GM23338 (cell line): ENCODE data around the gene POLA2. TPM values are rescaled to one million over a fixed set of nuclear protein-coding genes. Genes with fewer than 3 reads are reported as not detected.

Experiments used
- ATAC-seq: fragments of 200-7000 bp; cut with Tn5 transposase; 3 replicates; pipeline ENCODE4 v1.9.1; 2020
- DNase-seq: peaks from one replicate; pipeline ENCODE4 v3.0.0-alpha.2; 2015; ENCODE audit warnings: low spot score
- H2AFZ ChIP-seq: fragments of 200-600 bp; sonication (generic); 2 replicates; pipeline ENCODE4 v1.8.0; 2016; ENCODE audit warnings: antibody characterized with exemption, mild to moderate bottlenecking, moderate library complexity
- H3F3A ChIP-seq: fragments of 200-600 bp; sonication (generic); replicated peaks from 2 replicates; pipeline ENCODE4 v1.8.0; 2017; ENCODE audit warnings: antibody characterized with exemption, mixed run types, low read depth
- H3K27ac ChIP-seq: fragments of 200-600 bp; sonication (generic); 2 replicates; pipeline ENCODE4 v1.6.1; 2016; ENCODE audit warnings: low read depth
- H3K27me3 ChIP-seq: fragments of 200-600 bp; sonication (generic); 2 replicates; pipeline ENCODE4 v1.8.0; 2016; ENCODE audit warnings: mild to moderate bottlenecking, mixed run types, moderate library complexity; ENCODE audit not compliant: insufficient read depth
- H3K36me3 ChIP-seq: fragments of 200-600 bp; sonication (generic); 2 replicates; pipeline ENCODE4 v1.8.0; 2016; ENCODE audit warnings: mild to moderate bottlenecking; ENCODE audit not compliant: insufficient read depth
- H3K4me1 ChIP-seq: fragments of 200-600 bp; sonication (generic); 2 replicates; pipeline ENCODE4 v1.8.0; 2016; ENCODE audit warnings: mild to moderate bottlenecking, moderate library complexity; ENCODE audit not compliant: insufficient read depth
- H3K4me2 ChIP-seq: fragments of 200-600 bp; sonication (generic); 2 replicates; pipeline ENCODE4 v1.7.1; 2017; ENCODE audit warnings: mixed run types
- H3K4me3 ChIP-seq: fragments of 200-600 bp; sonication (generic); 2 replicates; pipeline ENCODE4 v1.6.1; 2016; ENCODE audit warnings: mixed run types
- H3K79me2 ChIP-seq: fragments of 200-600 bp; sonication (generic); replicated peaks from 2 replicates; pipeline ENCODE4 v1.8.0; 2017; ENCODE audit warnings: mild to moderate bottlenecking; ENCODE audit not compliant: insufficient read depth
- H3K9me2 ChIP-seq: fragments of 200-600 bp; sonication (generic); 2 replicates; pipeline ENCODE4 v1.8.0; 2017; ENCODE audit not compliant: insufficient read depth
- H4K20me1 ChIP-seq: fragments of 200-600 bp; sonication (generic); replicated peaks from 2 replicates; pipeline ENCODE4 v1.8.0; 2017; ENCODE audit warnings: mild to moderate bottlenecking; ENCODE audit not compliant: insufficient read depth
- H3K27ac Mint-ChIP-seq: 2 replicates; pipeline ENCODE4 v1.8.0; 2020; ENCODE audit warnings: inconsistent platforms, mild to moderate bottlenecking, moderate library complexity, mixed read lengths
- H3K27me3 Mint-ChIP-seq: 3 replicates; pipeline ENCODE4 v1.8.0; 2022; ENCODE audit warnings: low read depth, mild to moderate bottlenecking, moderate library complexity, mixed read lengths, inconsistent platforms; ENCODE audit not compliant: insufficient read depth, poor library complexity
- H3K36me3 Mint-ChIP-seq: 3 replicates; pipeline ENCODE4 v1.8.0; 2021; ENCODE audit warnings: low read depth, mild to moderate bottlenecking, inconsistent platforms, moderate library complexity, mixed read lengths
- H3K4me1 Mint-ChIP-seq: 3 replicates; pipeline ENCODE4 v1.8.0; 2020; ENCODE audit warnings: mild to moderate bottlenecking, inconsistent platforms, mixed read lengths
- H3K4me3 Mint-ChIP-seq: 3 replicates; pipeline ENCODE4 v1.8.0; 2021; ENCODE audit warnings: moderate library complexity, mild to moderate bottlenecking, inconsistent platforms, mixed read lengths
- H3K9me3 Mint-ChIP-seq: 3 replicates; pipeline ENCODE4 v1.8.0; 2020; ENCODE audit warnings: moderate library complexity, mild to moderate bottlenecking, inconsistent platforms, mixed read lengths
- polyA plus RNA-seq: library from polyadenylated mRNA; unstranded; fragments of >200 nt; fragmentation: Nextera tagmentation; extraction: Ambion mirVana; gene quantifications from 2 replicates; pipeline ENCODE4 v1.2.1, GENCODE V29; 2016
- total RNA-seq: library from RNA; depleted of rRNA; stranded (reverse); fragments of >200 nt; shearing (Covaris generic); gene quantifications from 2 replicates; pipeline ENCODE4 v1.2.3, GENCODE V29; 2014
- TF ChIP-seq, protein P1 (sequence below): fragments of 250-450 bp; sonication (Bioruptor Pico); IDR thresholded peaks from 2 replicates; pipeline ENCODE4 v1.5.0; 2020; ENCODE audit warnings: mild to moderate bottlenecking, moderate library complexity
- TF ChIP-seq, protein P2 (sequence below), 2 experiments: fragments of 200-600 bp in 1 of 2; sonication (generic) in 1 of 2; conservative IDR thresholded peaks; 2 replicates each; pipeline versions ENCODE4 v1.5.1 to v1.6.1; 2016 to 2017; ENCODE audit warnings: antibody characterized with exemption in 2 of 2, low read depth in 2 of 2, mild to moderate bottlenecking in 2 of 2, moderate library complexity in 1 of 2

POLA2 gene
- total and polyA plus RNA-seq, 2 experiments from 2014 or later = 22.5 to 30.4 TPM

- Histone ChIP-seq H3K9me2 (no peaks in the 10 kb centered on the region), H3K4me1 (peaks cover 7% of the 10 kb centered on the region), H3K27ac (no peak overlapping the region), H3K4me2 (no peak overlapping the region), H2AFZ (no peak overlapping the region), H3K36me3 (peaks cover 32% of the 10 kb centered on the region), H3K4me3 (no peak overlapping the region), H3F3A (peaks cover 17% of the 10 kb centered on the region), H3K79me2 (peaks cover 21% of the 10 kb centered on the region), H3K27me3 (no peaks in the 10 kb centered on the region), H4K20me1 (peaks cover 3% of the 10 kb centered on the region)
- Mint-ChIP-seq H3K36me3 (peaks cover 61% of the 10 kb centered on the region), H3K4me1 (peaks cover 17% of the 10 kb centered on the region), H3K4me3 (no peak overlapping the region), H3K9me3 (no peaks in the 10 kb centered on the region; the same call in 2 of the 3 replicates), H3K27ac (no peak overlapping the region), H3K27me3 (peaks cover 13% of the 10 kb centered on the region)
- TF ChIP-seq, protein P1, sequence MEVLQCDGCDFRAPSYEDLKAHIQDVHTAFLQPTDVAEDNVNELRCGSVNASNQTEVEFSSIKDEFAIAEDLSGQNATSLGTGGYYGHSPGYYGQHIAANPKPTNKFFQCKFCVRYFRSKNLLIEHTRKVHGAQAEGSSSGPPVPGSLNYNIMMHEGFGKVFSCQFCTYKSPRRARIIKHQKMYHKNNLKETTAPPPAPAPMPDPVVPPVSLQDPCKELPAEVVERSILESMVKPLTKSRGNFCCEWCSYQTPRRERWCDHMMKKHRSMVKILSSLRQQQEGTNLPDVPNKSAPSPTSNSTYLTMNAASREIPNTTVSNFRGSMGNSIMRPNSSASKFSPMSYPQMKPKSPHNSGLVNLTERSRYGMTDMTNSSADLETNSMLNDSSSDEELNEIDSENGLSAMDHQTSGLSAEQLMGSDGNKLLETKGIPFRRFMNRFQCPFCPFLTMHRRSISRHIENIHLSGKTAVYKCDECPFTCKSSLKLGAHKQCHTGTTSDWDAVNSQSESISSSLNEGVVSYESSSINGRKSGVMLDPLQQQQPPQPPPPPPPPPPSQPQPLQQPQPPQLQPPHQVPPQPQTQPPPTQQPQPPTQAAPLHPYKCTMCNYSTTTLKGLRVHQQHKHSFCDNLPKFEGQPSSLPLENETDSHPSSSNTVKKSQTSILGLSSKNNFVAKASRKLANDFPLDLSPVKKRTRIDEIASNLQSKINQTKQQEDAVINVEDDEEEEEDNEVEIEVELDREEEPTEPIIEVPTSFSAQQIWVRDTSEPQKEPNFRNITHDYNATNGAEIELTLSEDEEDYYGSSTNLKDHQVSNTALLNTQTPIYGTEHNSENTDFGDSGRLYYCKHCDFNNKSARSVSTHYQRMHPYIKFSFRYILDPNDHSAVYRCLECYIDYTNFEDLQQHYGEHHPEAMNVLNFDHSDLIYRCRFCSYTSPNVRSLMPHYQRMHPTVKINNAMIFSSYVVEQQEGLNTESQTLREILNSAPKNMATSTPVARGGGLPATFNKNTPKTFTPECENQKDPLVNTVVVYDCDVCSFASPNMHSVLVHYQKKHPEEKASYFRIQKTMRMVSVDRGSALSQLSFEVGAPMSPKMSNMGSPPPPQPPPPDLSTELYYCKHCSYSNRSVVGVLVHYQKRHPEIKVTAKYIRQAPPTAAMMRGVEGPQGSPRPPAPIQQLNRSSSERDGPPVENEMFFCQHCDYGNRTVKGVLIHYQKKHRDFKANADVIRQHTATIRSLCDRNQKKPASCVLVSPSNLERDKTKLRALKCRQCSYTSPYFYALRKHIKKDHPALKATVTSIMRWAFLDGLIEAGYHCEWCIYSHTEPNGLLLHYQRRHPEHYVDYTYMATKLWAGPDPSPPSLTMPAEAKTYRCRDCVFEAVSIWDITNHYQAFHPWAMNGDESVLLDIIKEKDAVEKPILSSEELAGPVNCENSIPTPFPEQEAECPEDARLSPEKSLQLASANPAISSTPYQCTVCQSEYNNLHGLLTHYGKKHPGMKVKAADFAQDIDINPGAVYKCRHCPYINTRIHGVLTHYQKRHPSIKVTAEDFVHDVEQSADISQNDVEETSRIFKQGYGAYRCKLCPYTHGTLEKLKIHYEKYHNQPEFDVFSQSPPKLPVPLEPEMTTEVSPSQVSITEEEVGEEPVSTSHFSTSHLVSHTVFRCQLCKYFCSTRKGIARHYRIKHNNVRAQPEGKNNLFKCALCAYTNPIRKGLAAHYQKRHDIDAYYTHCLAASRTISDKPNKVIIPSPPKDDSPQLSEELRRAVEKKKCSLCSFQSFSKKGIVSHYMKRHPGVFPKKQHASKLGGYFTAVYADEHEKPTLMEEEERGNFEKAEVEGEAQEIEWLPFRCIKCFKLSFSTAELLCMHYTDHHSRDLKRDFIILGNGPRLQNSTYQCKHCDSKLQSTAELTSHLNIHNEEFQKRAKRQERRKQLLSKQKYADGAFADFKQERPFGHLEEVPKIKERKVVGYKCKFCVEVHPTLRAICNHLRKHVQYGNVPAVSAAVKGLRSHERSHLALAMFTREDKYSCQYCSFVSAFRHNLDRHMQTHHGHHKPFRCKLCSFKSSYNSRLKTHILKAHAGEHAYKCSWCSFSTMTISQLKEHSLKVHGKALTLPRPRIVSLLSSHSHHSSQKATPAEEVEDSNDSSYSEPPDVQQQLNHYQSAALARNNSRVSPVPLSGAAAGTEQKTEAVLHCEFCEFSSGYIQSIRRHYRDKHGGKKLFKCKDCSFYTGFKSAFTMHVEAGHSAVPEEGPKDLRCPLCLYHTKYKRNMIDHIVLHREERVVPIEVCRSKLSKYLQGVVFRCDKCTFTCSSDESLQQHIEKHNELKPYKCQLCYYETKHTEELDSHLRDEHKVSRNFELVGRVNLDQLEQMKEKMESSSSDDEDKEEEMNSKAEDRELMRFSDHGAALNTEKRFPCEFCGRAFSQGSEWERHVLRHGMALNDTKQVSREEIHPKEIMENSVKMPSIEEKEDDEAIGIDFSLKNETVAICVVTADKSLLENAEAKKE = no peak
- TF ChIP-seq, protein P2, sequence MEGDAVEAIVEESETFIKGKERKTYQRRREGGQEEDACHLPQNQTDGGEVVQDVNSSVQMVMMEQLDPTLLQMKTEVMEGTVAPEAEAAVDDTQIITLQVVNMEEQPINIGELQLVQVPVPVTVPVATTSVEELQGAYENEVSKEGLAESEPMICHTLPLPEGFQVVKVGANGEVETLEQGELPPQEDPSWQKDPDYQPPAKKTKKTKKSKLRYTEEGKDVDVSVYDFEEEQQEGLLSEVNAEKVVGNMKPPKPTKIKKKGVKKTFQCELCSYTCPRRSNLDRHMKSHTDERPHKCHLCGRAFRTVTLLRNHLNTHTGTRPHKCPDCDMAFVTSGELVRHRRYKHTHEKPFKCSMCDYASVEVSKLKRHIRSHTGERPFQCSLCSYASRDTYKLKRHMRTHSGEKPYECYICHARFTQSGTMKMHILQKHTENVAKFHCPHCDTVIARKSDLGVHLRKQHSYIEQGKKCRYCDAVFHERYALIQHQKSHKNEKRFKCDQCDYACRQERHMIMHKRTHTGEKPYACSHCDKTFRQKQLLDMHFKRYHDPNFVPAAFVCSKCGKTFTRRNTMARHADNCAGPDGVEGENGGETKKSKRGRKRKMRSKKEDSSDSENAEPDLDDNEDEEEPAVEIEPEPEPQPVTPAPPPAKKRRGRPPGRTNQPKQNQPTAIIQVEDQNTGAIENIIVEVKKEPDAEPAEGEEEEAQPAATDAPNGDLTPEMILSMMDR (conservative IDR thresholded peaks at IDR 0.05; ENCODE audit: low read depth in 2 of 2) = 0 out of 4 replicates have a peak, but pooled peaks have one; percentile 5 to 21
- DNase-seq = no peak
- no peak for ATAC-seq
Measured at GRCh38 chr11:65266210-65266609, 4.4 kb downstream of the POLA2 start.
